AG04450 (cell line): Measurements from ENCODE around the gene ZBTB25. TPM values are rescaled to one million over a fixed set of nuclear protein-coding genes. Genes with fewer than 3 reads are reported as not detected.
"Not testable (repeated sequence)": the region's sequence is repeated elsewhere in the genome, so short reads cannot be mapped to it uniquely, and the experiment has no call there.

ENCODE experiments used
- CTCF ChIA-PET: fragments of 300-600, 350-600 bp; formaldehyde crosslinking; extraction: SDS; loops from one replicate; lab custom pipeline; 2022; ENCODE audit warnings: antibody characterized with exemption, inconsistent platforms; lab: Charles Lee
- POLR2A ChIA-PET: fragments of 350-600 bp; formaldehyde crosslinking; extraction: SDS; loops from one replicate; lab custom pipeline; 2021; ENCODE audit warnings: antibody characterized with exemption, inconsistent platforms; lab: Yijun Ruan, JAX
- DNase-seq: peaks from one replicate; pipeline ENCODE4 v3.0.0-alpha.2; 2011; ENCODE audit warnings: low read depth, low spot score
- H3K27ac ChIP-seq: one replicate; pipeline ENCODE4 v1.5.1; 2012; ENCODE audit warnings: low read depth, low read length, control low read depth
- H3K27me3 ChIP-seq: one replicate; pipeline ENCODE4 v1.6.0; 2012; ENCODE audit warnings: low read length; ENCODE audit not compliant: control insufficient read depth, insufficient read depth
- H3K4me3 ChIP-seq: 2 replicates; pipeline ENCODE4 v1.5.1; 2011; ENCODE audit warnings: mild to moderate bottlenecking, low read depth, low read length, control low read depth
- H3K9me3 ChIP-seq: 2 replicates; pipeline ENCODE4 v1.5.1; 2012; ENCODE audit warnings: low read length; ENCODE audit not compliant: control insufficient read depth, insufficient read depth
- polyA plus RNA-seq: library from polyadenylated mRNA; depleted of rRNA; stranded (reverse); fragments of >200 nt; gene quantifications from 2 replicates; pipeline ENCODE4 v1.2.3, GENCODE V29; 2011
- TF ChIP-seq, protein P1 (sequence below): IDR thresholded peaks from 2 replicates; pipeline ENCODE4 v1.5.1; 2011; ENCODE audit warnings: low read depth, low read length, control low read depth, inconsistent platforms

The ZBTB25 gene
- polyA plus RNA-seq, 1 experiment: 7.3 TPM

DNA sequence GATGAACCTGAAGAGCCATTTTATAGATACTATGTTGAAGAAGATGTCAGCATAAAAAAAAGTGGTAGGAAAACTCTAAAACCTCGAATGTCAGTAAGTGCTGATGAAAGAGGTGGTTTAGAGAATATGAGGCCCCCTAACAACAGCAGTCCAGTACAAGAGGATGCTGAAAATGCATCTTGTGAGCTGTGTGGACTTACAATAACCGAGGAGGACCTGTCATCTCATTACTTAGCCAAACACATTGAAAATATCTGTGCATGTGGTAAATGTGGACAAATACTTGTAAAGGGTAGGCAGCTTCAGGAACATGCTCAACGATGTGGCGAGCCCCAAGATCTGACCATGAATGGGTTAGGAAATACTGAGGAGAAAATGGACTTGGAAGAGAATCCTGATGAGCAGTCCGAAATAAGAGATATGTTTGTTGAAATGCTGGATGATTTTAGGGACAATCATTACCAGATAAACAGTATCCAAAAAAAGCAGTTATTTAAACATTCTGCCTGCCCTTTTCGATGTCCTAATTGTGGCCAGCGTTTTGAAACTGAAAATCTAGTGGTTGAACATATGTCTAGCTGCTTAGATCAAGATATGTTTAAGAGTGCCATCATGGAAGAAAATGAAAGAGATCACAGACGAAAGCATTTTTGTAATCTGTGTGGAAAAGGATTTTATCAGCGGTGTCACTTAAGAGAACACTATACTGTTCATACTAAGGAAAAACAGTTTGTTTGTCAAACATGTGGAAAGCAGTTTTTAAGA is 19.1 kb upstream of the ZBTB25 start:
- DNase-seq: no peak
- H3K27me3 ChIP-seq: no peaks in the 10 kb centered on the region
- CTCF ChIA-PET: interaction anchor here (0.6 to 8.3 kb wide), 5 partner anchors 12 to 114 kb away, joined by 7 to 60 read pairs (median 9); partner anchors contain the start of gene HSPA2
- TF ChIP-seq, protein P1, sequence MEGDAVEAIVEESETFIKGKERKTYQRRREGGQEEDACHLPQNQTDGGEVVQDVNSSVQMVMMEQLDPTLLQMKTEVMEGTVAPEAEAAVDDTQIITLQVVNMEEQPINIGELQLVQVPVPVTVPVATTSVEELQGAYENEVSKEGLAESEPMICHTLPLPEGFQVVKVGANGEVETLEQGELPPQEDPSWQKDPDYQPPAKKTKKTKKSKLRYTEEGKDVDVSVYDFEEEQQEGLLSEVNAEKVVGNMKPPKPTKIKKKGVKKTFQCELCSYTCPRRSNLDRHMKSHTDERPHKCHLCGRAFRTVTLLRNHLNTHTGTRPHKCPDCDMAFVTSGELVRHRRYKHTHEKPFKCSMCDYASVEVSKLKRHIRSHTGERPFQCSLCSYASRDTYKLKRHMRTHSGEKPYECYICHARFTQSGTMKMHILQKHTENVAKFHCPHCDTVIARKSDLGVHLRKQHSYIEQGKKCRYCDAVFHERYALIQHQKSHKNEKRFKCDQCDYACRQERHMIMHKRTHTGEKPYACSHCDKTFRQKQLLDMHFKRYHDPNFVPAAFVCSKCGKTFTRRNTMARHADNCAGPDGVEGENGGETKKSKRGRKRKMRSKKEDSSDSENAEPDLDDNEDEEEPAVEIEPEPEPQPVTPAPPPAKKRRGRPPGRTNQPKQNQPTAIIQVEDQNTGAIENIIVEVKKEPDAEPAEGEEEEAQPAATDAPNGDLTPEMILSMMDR: no peak
- H3K4me3 ChIP-seq: no peak overlapping the region
- H3K27ac ChIP-seq: no peak overlapping the region
- POLR2A ChIA-PET: no interaction called here
- H3K9me3 ChIP-seq: no peaks in the 10 kb centered on the region

DNA sequence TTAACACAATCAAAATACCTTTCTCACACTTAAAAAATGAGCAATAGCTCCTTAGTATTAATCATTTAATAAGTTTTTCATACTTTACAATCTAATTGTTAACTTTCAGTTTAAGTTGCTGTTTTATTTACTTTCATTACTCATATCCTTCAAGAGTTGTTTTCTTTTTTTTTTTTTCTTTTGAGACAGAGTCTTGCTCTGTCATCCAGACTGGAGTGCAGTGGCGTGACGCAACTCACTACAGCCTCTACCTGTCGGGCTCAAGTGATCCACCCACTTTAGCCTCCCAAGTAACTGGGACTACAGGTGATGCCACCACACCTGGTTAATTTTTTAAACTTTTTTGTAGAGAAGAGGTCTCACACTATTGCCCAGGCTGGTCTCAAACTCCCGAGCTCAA is 17.1 kb upstream of the ZBTB25 start:
- TF ChIP-seq, protein P1: no peak
- CTCF ChIA-PET: interaction anchor here (0.5 to 8.3 kb wide), 5 partner anchors 10 to 370 kb away, joined by 3 to 60 read pairs (median 9); partner anchors contain the start of gene HSPA2
- Histone ChIP-seq H3K27me3 (no peaks in the 10 kb centered on the region), H3K9me3 (no peaks in the 10 kb centered on the region), H3K27ac (no peak overlapping the region), H3K4me3 (no peak overlapping the region)
- no peak for DNase-seq
- POLR2A ChIA-PET: no interaction called here

DNA sequence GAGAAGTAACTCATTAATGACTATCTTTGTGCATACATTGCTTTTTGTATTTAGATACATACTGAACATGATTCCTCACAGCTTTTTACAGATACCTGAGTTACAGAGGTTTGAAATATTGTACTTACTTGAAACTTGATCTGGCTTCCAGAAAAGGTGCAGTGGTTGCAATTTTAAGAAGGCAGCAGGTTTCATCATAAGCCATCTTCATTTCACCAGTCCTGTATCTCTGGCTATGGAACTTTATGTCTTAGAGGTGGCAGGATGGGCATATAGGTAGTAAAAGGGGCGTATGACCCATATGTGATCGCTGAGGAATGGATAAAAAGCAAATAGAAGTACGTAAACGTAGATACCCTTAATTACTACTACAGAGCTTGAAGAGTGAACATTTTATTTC is 14.6 kb upstream of the ZBTB25 start:
- Histone ChIP-seq H3K27me3 (no peaks in the 10 kb centered on the region), H3K9me3 (no peaks in the 10 kb centered on the region), H3K27ac (no peak overlapping the region), H3K4me3 (no peak overlapping the region)
- DNase-seq: no peak
- CTCF ChIA-PET: interaction anchor here (0.6 to 1.1 kb wide), 2 partner anchors 8 to 118 kb away, joined by 3 read pairs; no protein-coding TSS in a partner anchor
- POLR2A ChIA-PET: interaction anchor here (1.0 to 1.2 kb wide), 2 partner anchors 14 to 22 kb away, joined by 3 read pairs; partner anchors contain the start of genes HSPA2, ZBTB1 and ZBTB25
- TF ChIP-seq, protein P1: no peak

DNA sequence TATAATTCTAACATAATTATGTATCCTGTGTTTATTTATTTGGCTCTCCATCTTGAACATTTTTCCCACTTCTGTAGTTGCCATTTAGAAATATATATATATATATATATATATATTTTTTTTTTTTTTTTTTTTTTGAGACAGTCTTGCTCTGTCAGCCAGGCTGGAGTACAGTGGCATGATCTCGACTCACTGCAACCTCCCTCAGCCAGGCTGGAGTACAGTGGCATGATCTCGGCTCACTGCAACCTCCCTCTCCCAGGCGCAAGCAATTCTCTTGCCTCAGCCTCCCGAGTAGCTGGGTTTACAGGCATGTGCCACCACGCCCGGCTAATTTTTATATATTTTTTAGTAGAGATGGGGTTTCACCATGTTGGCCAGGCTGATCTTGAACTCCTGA is 14.0 kb upstream of the ZBTB25 start:
- H3K27me3 ChIP-seq, DNase-seq, H3K27ac ChIP-seq, H3K9me3 ChIP-seq, CTCF ChIA-PET, H3K4me3 ChIP-seq: not testable (repeated sequence)
- POLR2A ChIA-PET: interaction anchor here (1.2 kb wide), 1 partner anchor 22 kb away, joined by 3 read pairs; the partner anchor contains the start of gene HSPA2

DNA sequence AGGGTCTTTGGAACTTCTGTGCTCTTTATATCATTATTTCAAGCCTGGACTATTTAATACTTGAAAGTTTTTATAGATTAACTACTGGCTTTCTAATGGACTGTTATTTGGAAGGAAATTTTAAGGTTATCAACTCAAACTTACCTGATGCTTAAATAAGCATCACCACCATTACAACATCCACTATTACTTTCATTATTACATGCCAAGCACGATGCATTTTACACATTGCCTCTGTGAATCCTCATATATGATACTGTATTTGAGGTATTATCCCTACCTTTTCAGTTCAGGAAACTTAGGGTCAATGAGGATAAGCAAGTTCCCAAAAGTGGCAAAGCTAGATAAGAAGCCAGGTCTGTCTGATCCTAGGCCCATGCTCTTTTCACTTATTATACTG is 13.3 kb upstream of the ZBTB25 start:
- DNase-seq: no peak
- ChIA-PET CTCF (interaction anchor here (2.5 kb wide), 1 partner anchor 120 kb away, joined by 12 read pairs; no protein-coding TSS in a partner anchor), POLR2A (no interaction called here)
- Histone ChIP-seq H3K27me3 (no peaks in the 10 kb centered on the region), H3K27ac (no peak overlapping the region), H3K9me3 (no peaks in the 10 kb centered on the region), H3K4me3 (no peak overlapping the region)
- TF ChIP-seq, protein P1: no peak
